Urothelium cell line (cell line): ENCODE results near the gene MIOS.
A peak's percentile ranks its signal among the peaks of the same experiment; 100 is the strongest.

Source experiments
- DNase-seq: peaks from one replicate; pipeline ENCODE4 v3.0.0; 2011; ENCODE audit warnings: low spot score, mixed read lengths
- FAIRE-seq: peaks from 2 replicates; lab custom pipeline; 2011; peaks lifted over from hg19 to GRCh38; lab: Jason Lieb, UNC

The MIOS gene

DNA sequence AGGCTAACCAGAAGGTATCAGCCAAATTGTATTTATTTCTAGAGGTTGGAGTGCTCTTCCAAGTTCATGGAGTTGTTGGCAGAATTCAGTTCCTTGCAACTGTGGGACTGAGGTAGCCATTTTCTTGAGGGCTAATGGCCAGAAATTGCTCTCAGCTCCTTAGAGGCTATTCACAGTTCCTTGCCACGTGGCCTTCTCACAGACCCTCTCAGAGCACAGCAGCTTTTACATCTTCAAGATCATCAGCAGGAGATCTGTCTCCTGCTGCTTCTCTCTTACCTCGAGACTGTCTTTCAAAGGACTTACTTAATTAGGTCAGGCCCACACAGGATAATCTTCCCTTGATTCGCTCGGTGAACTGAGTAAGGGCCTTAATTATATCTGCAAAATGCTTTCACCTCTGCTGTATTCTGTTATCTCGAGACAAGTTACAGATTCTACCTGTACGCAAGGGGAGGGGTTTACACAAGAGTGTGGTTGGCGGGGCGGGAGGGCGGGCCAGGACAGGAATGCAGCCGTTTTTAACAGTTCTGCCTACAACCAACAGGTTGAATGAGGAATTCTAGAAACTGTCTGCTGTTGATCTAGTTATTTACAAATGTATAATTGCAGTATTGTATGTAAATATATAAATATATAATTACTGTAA lies 15.0 kb downstream of the MIOS start:
- DNase-seq (no peak), FAIRE-seq (peak; percentile 5)

GRCh38 chr7:7582596-7582995 lies 15.9 kb downstream of the MIOS start:
- DNase-seq (no peak), FAIRE-seq (no peak)

- FAIRE-seq: no peak
- no peak for DNase-seq
Measured at GRCh38 chr7:7583731-7584130, 17.0 kb downstream of the MIOS start.

- FAIRE-seq (no peak), DNase-seq (no peak)
Measured at GRCh38 chr7:7584653-7585052, 18.0 kb downstream of the MIOS start.

GRCh38 chr7:7585241-7585928 lies 18.7 kb downstream of the MIOS start:
- FAIRE-seq: no peak

DNA sequence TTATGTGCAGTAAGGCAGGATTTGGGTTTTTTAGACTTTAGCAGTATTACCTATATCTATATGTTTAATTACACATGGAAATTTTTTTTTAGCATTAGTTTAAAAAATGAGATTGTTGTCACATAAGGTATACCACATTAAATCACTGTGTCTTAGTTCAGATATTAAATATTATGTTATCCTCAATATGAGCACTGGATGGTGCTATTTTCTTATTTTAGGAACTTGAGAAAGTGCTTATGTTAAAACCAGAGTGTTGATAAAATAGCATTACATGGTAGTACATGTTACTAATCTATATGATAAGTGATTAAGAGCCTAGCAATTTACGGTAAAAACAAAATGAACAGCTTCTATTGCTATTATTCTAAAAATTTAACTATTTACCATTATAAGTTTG lies 28.8 kb downstream of the MIOS start:
- DNase-seq: peak; percentile 17
- no peak for FAIRE-seq

More at GRCh38 chr7:7585241-7585928, 18.7 kb downstream of the MIOS start:
- DNase-seq: no peak

GRCh38 chr7:7596176-7596575 lies 29.5 kb downstream of the MIOS start:
- FAIRE-seq: no peak
- no peak for DNase-seq

DNA sequence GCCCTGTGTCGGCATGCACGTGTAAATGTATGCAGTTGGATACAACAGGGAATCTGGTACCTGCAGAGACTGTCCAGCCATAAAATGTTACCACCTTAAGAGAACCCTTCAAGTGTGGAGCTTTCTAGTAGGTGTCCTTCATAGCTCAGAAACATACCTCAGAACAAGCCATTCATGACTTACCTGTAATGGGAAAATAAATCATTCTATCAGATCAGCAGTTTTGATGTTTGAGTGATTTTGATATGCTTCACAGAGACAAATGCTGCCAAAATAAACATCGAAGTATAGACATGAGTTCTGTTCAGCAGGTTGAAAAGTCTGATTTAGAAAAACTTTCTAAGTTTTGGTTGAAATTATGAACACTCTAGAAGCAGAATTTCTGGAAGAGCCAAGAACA lies 40.3 kb downstream of the MIOS start:
- DNase-seq (no peak), FAIRE-seq (no peak)

DNA sequence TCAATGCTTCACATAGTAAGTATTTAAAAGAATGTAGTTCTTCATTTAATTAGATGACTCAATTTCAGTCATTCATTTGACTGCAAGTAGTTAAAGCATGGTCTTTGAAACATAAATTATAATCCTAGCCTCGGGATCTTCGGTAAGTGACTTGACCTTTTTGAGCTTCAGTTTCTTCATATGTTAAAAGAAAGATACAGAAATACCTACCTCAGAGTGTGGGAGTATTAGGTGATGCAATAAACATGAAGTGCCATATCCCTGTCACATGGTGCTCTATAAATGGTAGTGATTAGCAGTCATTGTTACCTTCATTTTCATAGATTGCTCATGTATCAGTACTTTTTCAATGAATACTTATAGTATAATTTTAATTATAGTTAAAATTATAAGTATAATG lies 42.6 kb downstream of the MIOS start:
- FAIRE-seq (no peak), DNase-seq (no peak)

- DNase-seq (no peak), FAIRE-seq (no peak)
Measured at GRCh38 chr7:7612519-7612918, 45.8 kb downstream of the MIOS start.

DNA sequence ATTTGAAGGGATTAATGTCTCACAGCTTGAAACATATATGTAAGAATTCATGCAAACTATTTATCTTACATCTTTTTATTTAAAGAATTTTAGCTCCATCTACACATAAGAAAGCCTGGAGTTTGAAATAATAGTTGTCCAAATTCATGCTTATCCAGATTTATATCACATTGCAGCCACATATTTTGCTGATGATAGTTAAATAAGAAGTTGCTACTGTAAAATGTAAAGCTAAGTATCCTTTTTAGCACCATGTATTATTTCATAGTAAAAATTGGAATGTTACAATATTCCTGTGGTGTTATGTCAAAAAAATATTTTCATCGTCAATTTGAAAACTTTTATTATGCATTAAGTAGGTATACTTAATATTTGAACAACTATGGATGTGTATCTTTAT lies 46.5 kb downstream of the MIOS start:
- FAIRE-seq (no peak), DNase-seq (no peak)

DNA sequence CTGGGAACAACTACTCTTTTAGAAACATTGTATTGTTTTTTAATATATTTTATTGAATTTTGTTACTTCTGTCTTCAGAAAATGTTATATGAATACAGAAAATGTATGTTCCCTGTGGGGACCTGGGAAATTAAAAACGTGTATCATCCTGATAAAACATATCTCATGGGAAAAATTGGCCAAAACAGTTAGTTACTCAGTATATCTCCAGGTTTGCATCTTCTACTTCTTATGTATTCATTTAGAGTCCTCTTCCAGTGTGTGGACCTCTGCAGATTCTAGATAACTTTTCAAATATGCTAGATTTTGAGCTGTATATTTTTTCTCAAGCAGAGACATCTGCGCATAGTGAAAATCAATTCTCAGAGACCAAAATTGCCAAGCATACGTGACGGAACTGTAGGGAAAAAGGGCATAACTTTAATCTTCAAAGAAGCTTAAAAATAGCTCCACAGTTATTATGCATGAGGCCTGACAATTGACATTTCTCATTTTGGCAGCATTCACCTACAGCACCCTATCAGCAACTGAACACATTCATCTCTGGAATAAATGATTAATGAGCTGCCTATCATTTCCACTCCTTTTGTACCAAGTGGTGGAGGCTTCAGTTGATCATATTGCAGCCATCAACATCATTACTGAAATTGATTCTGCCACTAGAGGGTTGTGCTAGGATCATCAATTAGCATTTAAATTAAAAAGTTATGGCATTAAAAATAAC lies 47.5 kb downstream of the MIOS start:
- FAIRE-seq (no peak), DNase-seq (no peak)

DNA sequence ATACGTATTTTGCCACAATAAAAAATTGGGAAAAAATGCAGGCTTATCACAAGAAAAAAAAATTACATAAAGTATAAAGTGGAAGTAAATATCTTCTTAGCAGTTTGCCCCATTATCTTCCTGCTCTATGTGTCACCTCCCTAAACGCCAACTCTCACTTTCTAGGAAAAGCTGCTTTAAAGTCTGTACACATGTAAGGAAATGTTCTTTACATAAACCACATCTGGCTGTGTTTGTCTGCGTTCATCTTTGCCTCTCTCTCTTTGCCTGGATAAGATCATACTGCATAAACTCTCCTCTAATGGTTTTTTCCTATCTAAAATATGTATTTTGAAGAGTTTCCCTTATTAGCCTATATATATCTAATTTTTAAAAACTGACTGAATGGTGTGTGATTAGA lies 50.9 kb downstream of the MIOS start:
- FAIRE-seq (no peak), DNase-seq (no peak)

DNA sequence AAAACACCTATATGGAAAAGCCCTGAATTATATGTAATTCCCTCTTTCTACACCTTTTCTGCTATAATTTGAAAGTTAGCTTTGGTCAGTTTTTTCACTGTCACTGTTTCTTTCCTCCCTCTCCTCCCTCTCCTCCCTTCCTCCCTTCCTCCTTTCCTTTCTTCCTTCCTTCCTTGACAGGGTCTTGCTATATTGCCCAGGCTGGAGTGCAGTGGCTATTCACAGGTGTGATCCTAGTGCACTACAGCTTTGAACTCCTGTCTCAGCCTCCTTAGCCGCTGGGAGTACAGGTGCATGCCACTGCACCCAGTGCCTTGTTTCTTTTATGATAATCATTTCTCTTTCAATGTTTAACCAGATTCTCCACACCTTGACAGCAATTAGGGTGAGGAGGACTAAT lies 51.7 kb downstream of the MIOS start:
- no peak for FAIRE-seq
- no peak for DNase-seq

- no peak for FAIRE-seq
- no peak for DNase-seq
Measured at GRCh38 chr7:7620236-7620635, 53.6 kb downstream of the MIOS start.

GRCh38 chr7:7620644-7621210 lies 54.0 kb downstream of the MIOS start:
- DNase-seq (no peak), FAIRE-seq (no peak)

DNA sequence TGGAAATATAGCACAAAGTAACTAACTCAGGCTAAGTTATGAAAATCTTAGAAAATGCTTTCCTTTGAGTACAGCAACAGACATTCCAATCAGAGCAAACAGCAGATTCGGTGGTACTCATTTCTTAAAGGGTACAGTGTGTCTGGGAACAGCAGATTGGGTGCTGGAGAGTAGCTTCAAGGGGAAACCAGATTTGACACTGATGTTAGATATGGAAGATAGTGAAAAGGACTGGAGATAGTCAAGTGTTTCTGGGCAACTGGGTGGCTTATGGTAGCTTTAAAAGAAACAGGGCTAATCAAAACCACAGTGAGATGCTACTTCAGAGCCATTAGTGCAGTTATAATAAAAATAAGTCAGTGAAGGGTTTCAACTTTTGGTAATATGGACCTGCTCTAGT lies 61.8 kb downstream of the MIOS start:
- no peak for DNase-seq
- FAIRE-seq: peak; percentile 58

DNA sequence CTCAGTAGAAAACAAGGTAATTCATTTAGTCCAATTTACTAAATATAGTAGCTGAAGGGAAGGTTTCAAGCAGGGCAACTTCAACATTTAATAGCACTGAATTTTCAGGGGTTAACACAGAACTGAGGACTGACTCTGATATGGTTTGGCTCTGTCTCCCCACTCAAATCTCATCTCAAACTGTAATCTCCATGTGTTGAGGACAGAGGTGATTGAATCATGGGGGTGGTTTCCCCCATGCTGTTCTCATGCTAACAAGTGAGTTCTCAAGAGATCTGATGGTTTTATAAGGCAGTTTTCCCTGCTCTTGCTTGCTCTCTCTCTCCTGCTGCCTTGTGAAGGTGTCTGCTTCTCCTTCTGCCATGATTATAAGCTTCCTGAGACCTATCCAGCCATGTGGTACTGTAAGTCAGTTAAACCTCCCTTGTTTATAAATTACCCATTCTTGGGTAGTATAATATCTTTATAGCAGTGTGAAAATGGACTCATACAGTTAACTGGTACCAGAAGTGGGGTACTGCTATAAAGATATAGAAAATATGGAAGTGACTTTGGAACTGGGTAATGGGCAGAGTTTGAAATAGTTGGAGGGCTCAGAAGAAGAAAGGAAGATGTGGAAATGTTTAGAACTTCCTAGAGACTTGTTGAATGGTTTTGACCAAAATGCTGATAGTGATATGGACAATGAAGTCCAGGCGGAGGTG lies 64.1 kb downstream of the MIOS start:
- DNase-seq: no peak
- no peak for FAIRE-seq

DNA sequence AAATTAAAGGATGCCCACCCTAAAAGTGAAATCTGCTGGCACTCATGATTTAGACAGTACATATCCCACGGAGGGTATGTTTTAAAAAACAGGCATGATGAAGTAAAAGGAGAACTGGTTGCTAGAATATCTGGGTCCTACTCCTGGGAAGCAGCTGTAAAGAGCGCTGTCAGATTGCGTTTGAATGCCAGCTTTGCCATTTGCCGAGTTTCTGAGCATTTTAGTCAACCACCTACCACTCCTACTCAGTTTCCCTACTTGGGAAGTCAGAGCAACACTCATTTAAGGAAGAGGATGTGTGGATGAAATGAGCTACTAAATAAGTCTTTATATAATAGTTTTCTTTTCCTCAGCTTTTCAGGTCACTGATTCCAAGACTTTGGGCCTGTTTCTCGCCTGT lies 72.7 kb downstream of the MIOS start:
- DNase-seq (peak; percentile 25), FAIRE-seq (no peak)

DNA sequence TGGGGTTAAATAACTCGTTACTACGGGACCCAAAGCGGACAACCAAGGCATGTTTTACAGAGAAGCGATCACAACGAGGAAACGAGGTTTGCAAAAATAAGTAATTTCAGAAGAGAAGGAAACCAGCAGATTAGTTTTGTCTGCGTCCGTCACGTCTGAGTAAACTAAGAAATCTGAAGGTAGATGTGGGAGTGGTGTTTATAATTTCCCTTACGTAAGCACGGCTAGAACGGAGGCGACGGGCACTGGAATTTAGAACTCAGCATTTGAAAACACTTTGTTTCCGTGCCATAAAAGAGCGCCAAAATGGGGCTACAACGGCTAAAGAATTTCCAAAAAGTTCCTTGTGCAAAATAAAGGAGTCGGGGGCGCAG lies 73.2 kb downstream of the MIOS start:
- FAIRE-seq: no peak

More for the DNA sequence above, 73.2 kb downstream of the MIOS start:
- DNase-seq: no peak
